Right lung (tissue), 5 donors: Measurements from ENCODE around the gene KRTAP4-8. TPM values are rescaled to one million over a fixed set of nuclear protein-coding genes. Genes with fewer than 3 reads are reported as not detected.
"Not testable (repeated sequence)": the region's sequence is repeated elsewhere in the genome, so short reads cannot be mapped to it uniquely, and the experiment has no call there.

Experiments
- DNase-seq, 2 donors: peaks; one replicate each; pipeline ENCODE4 v3.0.0-alpha.2; 2013
- polyA plus RNA-seq, 5 donors: library from polyadenylated mRNA; unstranded; fragments of 120-200 nt; gene quantifications; one replicate each; pipeline versions ENCODE4 v1.2.1 to v1.2.3, GENCODE V29; 2013; ENCODE audit warnings: inconsistent platforms in 1 of 5, low replicate concordance in 1 of 5; ENCODE audit not compliant: insufficient read length in 5 of 5, insufficient read depth in 1 of 5

Gene KRTAP4-8
- polyA plus RNA-seq, 5 donors = not detected

DNA sequence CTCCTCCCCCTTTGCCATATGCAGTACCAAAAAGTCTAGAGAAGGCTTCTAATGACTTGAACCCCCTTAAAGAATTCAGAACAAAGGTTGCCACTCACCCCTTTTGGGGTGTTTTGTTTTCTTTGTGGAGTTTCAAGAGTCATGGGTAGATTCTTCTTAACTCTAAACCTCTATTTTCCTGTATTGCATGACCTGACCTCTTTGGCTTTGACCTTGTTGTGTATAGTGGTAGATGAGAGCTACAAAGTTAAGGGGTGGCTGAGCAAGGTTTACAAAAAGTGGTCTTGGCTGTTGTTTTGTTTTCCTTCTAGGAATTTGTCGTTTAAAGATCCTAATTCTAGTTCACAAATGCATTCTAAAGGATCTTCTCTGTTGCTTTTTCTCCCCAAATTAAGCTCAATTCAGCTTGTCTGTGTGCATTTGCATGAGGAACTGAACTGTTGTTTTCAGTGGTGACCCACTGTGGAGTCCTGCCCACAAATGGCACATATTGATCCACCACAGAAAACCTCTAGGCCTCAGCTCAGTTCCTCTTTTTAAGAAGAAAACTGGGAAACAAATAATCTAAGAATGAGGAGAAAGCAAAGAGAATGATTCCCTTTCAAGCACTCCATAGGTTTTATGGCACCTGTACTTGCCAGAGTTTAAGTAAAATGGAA lies 10.9 kb upstream of the KRTAP4-8 start:
- DNase-seq = not testable (repeated sequence)

DNA sequence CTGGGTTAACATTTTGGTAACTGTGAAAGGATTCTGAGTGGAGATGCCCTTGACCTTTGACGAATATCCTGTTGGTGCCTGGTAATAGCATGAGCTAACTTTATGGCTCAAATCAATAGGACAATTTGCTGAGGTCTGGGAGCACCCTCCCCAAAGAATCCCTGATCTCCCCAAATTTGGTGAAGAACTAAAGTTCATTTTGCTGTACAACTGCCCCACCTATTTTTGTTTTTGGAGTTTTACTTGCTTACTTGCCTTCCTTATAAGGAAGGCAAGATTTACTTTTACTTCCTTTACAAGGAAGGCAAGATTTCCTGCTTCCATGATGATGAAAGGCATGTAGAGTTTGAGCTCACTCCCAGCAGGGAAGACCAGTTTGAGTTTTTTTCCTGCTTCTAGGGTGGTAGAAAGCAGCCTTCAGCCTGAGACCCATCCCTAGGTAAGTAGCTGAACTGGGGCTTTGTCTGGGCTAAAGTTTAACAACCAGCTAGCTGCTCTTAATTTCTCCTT lies 10.1 kb upstream of the KRTAP4-8 start:
- no peak for DNase-seq

GRCh38 chr17:41105347-41105746 lies 7.4 kb upstream of the KRTAP4-8 start, which contains the start of gene KRTAP4-9:
TSS of gene KRTAP4-9 (plus strand) at chr17:41105389. CDS start at chr17:41105389, 0 bp downstream.
- DNase-seq = not testable (repeated sequence)

- DNase-seq = not testable (repeated sequence)
Observed at GRCh38 chr17:41104386-41105038, 6.6 kb upstream of the KRTAP4-8 start.

GRCh38 chr17:41103896-41104295 lies 6.0 kb upstream of the KRTAP4-8 start:
- DNase-seq = no peak

GRCh38 chr17:41101586-41102259 lies 3.8 kb upstream of the KRTAP4-8 start, which contains the start of gene KRTAP4-16:
TSS of gene KRTAP4-16 (minus strand) at chr17:41102209. CDS start at chr17:41102209, 0 bp downstream.
- DNase-seq = no peak

GRCh38 chr17:41099682-41100480 lies 1.9 kb upstream of the KRTAP4-8 start:
- DNase-seq = not testable (repeated sequence)

DNA sequence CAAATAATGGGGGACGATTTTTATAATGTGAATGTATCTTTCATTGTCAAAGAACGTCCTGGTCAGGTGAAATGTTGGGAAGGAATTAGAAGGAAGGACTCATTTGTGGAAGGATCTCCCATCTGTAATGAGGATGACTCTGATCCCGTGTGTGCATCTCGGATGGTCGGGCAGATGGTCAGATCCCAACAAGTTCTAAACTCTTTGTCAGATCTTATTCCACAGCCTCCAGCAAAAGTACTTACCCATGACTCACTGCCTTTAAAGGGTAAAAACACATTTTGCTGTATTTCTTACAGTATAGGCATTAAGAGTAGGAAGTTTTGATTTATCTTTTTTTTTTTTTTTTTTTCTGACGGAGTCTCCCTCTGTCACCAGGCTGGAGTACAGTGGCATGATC lies 539 bp upstream of the KRTAP4-8 start:
- no peak for DNase-seq

GRCh38 chr17:41096055-41096454 lies 1.9 kb downstream of the KRTAP4-8 start:
- peak in 1 of 2 donors; percentile 11 for DNase-seq

GRCh38 chr17:41088760-41089352 lies 9.1 kb downstream of the KRTAP4-8 start:
- DNase-seq = not testable (repeated sequence)

DNA sequence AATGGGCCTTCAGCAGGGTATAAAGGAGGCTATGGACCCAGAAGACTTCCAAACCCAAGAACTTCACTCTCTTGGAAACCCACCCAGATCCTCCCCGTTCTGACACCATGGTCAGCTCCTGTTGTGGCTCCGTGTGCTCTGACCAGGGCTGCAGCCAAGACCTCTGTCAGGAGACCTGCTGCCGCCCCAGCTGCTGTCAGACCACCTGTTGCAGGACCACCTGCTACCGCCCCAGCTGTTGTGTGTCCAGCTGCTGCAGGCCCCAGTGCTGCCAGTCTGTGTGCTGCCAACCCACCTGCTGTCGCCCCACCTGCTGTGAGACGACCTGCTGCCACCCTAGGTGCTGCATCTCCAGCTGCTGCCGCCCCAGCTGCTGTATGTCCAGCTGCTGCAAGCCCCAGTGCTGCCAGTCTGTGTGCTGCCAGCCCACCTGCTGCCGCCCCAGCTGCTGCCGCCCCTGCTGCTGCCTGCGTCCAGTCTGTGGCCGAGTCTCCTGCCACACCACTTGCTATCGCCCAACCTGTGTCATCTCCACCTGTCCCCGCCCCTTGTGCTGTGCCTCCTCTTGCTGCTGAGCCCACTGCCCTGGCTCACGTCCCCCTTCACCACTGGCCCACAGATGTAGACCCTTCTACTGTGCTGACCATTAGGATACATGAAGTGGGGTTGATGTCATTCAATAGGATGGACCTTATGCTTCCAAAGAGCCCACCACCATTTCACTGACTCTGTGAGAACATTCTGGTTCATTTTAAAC lies 13.7 kb downstream of the KRTAP4-8 start, which contains the start of gene KRTAP4-7:
TSS of gene KRTAP4-7 (plus strand) at position 51 of the 757 bp plus-strand sequence. CDS start at position 108, 57 bp downstream.
- DNase-seq = not testable (repeated sequence)

DNA sequence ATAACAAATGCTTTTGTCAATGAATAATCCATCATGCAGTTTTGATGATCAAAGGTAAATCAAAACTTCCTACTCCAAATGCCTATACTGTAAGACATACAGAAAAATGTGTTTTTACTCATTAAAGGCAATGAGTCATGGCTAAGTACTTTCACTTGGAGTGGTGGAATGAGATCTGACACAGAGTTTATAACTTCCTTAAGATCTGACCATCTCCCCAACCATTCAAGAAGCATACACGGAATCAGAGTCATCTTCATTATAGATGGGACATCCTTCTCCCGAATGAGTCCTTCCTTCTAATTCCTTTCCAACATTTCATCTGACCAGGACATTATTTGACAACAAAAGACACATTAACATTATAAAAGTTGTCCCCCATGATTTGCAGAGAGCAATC lies 14.5 kb downstream of the KRTAP4-8 start:
- DNase-seq = not testable (repeated sequence)

DNA sequence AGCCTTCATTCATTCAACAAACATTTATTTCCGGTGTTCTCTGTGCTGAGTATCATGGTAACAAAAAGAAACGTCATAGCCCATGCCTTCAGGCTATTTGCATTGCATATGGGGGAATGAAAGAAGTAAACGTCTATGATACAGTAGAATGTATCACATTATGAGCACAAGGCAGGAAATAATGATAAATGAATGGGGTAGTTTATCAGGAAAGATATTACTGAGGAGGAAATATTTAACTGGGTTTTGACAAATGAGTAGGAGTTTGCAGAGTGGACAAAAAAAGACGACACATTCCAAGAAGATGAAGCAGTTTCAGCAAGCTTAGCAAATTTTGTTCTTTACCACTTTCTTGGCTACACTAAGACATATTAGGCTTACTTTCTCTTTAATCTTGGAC lies 15.3 kb downstream of the KRTAP4-8 start:
- no peak for DNase-seq

- DNase-seq = no peak
Observed at GRCh38 chr17:41076788-41077187, 21.2 kb downstream of the KRTAP4-8 start.

DNA sequence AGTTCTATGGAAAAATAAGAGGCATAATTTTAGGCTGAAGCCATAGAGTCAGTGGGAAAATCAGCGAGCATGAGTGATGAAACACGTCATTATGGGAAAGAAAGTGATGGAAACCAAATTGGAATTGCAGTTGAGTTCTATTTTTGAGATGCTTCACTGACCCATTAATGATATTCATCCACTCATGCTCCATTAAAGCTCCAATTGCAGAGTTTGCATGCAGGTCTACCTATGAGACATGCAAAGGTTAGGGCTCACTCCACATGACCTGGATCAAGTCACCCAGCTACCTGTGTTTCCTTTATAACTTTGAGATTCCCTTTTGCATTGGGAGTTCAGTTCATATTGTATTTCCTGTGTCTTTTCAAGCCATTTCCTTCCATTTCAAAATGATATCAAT lies 24.3 kb downstream of the KRTAP4-8 start:
- DNase-seq = no peak

DNA sequence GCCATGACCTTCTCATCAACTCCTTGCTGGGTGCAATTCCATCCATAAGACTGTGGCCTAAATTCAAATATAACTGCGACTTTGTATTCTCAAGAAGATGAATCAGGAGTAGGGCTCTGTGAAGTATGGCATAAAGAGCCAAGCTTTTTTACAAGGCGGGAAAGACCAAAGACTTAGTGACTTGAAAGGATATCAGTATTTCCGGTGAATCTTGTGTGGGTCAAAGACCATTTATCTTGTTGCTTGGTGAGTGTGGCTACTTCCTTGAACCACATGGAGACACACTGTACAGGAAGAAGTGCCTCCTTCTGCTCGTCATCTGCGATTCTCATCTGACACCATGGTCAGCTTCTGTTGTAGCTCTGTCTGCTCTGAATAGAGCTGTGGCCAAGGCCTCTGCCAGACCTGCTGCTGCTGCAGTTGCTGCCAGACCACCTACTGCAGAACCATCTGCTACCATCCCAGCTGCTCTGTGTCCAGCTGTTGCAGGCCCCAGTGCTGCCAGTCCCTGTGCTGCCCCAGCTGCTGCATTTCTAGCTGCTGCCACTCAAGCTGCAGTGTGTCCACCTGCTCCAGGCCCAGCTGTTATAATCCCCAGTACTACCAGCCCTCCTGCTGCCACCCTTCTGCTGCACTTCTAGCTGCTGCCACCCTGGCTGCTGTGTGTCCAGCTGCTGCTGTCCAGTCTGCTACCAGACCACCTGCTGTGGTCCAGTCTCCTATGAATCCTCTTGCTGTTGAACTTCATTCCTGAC lies 26.2 kb downstream of the KRTAP4-8 start:
- no peak for DNase-seq

- no peak for DNase-seq
Observed at GRCh38 chr17:41069031-41069430, 28.9 kb downstream of the KRTAP4-8 start.

DNA sequence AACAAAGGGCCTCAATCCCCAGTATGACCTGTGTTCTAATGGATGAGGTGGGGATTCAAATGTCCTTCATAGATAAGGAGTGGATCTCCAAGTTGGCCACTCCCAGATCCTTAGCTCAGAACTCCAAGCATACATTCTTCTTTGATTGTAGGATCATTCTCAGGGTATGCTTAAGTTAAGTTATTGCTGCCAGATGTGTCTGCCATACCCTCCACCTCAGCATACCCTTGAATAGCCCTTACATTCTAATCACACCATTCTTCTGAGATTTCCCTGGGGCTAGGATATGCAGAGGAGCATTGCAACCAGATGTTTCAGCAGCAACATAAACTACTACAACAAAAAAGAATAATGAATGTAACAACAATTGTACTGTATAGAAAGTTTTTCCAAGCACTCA lies 30.7 kb downstream of the KRTAP4-8 start:
- DNase-seq = no peak

DNA sequence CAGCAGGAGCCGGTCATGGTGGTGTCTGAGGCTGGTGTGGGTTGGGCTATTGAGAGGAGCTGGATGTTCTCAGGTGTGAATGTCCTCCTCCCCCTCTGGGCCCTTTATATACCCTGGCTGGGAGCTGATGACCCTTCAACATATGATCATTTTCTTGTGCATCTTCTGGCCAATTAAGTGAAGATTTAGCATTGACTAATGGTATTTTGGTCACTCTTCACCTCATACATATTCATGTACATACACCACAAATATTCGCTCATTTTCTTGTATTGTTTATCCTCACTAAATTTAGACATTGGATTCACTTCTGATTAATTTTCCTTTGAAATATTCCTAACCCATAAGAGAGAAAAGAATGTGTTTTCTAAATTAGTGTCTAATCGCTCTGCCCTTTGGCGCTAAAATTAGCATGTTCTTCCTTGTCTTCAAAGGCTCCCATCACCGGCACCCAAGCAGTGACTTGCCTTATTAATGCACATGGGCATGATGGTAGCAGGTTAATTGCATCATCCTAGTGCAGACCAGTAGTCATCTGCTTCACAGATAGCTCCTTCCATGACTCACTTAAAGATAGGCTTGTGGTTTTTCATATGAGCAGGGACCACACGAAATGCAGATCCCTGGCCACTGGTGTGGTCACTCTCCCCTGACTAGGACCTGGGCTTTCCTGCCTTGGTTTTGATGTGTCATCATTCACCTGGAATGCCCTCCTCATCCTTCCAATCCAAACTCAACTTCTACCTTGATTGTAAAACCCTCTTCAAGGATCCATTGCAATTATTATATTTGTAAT lies 31.9 kb downstream of the KRTAP4-8 start, which contains the start of gene KRTAP2-4:
TSS of gene KRTAP2-4 (minus strand) at position 51 of the 796 bp plus-strand sequence. CDS start at position 17, 34 bp downstream.
- no peak for DNase-seq
